ENCODE results near the gene CSPG4.

CSPG4 gene

DNA sequence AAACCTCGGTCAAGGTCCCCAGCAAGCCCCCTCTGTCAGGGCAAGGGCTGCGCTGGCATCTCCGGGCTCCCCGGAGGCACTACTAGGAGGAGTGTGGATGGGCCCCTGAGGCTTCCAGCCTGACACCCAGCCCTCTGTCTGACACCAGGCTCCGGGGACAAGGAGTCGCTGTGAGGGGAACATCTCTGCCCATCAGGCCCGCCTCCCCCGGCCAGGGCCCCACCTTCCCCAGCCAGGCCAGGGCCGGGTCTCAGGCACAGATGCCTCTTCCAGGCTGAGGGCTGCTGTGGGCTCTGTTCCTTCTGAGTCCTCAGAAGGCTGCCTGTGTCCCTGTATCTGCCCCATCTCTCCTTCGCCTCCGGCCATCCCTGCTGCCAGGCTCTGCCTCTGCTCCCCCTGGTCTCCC is 15.8 kb downstream of the CSPG4 start:
- no peak overlapping the region for H3K27ac ChIP-seq (replicated peaks; ENCODE audit: low read length)

DNA sequence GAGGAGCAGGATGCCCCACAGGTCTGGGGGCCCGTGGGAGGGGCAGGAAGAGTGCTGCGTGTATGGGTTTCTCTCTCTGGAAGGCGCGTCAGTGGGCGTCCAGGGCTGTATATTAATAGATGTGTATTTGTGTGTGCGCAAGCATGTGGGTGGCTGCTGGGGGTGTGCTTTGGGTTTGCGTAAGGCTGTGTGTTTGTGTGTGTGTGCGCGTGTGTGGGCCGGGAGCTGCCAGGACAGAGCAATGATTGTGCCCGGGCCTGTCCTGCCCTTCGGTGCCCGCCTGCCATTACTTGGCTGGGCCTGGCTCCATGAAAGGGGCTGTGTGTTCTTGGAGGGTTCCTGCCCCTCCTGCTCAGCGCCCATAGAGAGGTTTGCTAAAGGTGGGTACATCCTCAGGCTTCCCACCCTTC is 16.3 kb downstream of the CSPG4 start:
- Histone ChIP-seq H3K9ac (ENCODE audit: low read depth, low read length, poor library complexity) (no peak overlapping the region), H3K4me2 (ENCODE audit: insufficient read depth, low read length, poor library complexity, severe bottlenecking) (peak overlapping the region; percentile 11), H2AK5ac (ENCODE audit: low read depth, low read length) (peak overlapping the region; percentile 84), H3K9me3 (replicated peaks in 1 of 2; ENCODE audit: control insufficient read depth in 2 of 2, insufficient read depth in 1 of 2, low read depth in 1 of 2, low read length in 2 of 2) (no peaks in the 10 kb centered on the region), H3K79me1 (ENCODE audit: low read depth, low read length) (peaks cover 4% of the 10 kb centered on the region), H3K23ac (ENCODE audit: low read depth, low read length, poor library complexity) (no peak overlapping the region), H3K4ac (ENCODE audit: low read length) (no peak overlapping the region), H4K8ac (ENCODE audit: low read depth, low read length) (no peak overlapping the region), H2AFZ (ENCODE audit: low read length) (peak overlapping the region; percentile 66), H2BK15ac (ENCODE audit: low read length) (peak overlapping the region; percentile 58), H2BK120ac (ENCODE audit: low read depth, low read length) (no peak overlapping the region), H3K4me1 (ENCODE audit: control insufficient read depth in 2 of 2, insufficient read depth in 1 of 2, low read depth in 1 of 2, low read length in 2 of 2) (peaks cover 19 to 26% of the 10 kb centered on the region in 2 donors), H3K27ac (replicated peaks; ENCODE audit: low read length) (no peak overlapping the region), H4K91ac (ENCODE audit: low read depth, low read length, poor library complexity) (no peak overlapping the region), H3K27me3 (ENCODE audit: control insufficient read depth in 3 of 3, insufficient read depth in 3 of 3, low read depth in 1 of 3, low read length in 3 of 3) (peaks cover 0 to 17% (median 0%) of the 10 kb centered on the region in 3 experiments), H3K36me3 (replicated peaks in 1 of 2; ENCODE audit: control insufficient read depth in 2 of 2, insufficient read depth in 2 of 2, low read length in 2 of 2) (no peaks in the 10 kb centered on the region), H3K14ac (ENCODE audit: low read length) (no peak overlapping the region), H3K18ac (ENCODE audit: low read length) (peak overlapping the region; percentile 38), H2BK5ac (ENCODE audit: low read length) (no peak overlapping the region), H2BK12ac (ENCODE audit: low read length) (peak overlapping the region; percentile 73), H3K4me3 (ENCODE audit: low read length in 2 of 2) (no peak overlapping the region)
- no CpG with 5 or more reads among the region's 14 CpGs for WGBS, 2 donors (ENCODE audit: extremely low coverage in 2 of 2, insufficient read length in 2 of 2, insufficient replicate concordance in 1 of 2)
- DNase-seq (ENCODE audit: low spot score): no peak

More for the DNA sequence above, 15.8 kb downstream of the CSPG4 start:
- Histone ChIP-seq H4K91ac (ENCODE audit: low read depth, low read length, poor library complexity) (no peak overlapping the region), H3K4me1 (ENCODE audit: control insufficient read depth in 2 of 2, insufficient read depth in 1 of 2, low read depth in 1 of 2, low read length in 2 of 2) (peaks cover 19 to 26% of the 10 kb centered on the region in 2 donors), H3K14ac (ENCODE audit: low read length) (no peak overlapping the region), H4K8ac (ENCODE audit: low read depth, low read length) (no peak overlapping the region), H2BK120ac (ENCODE audit: low read depth, low read length) (no peak overlapping the region), H3K9me3 (replicated peaks in 1 of 2; ENCODE audit: control insufficient read depth in 2 of 2, insufficient read depth in 1 of 2, low read depth in 1 of 2, low read length in 2 of 2) (no peaks in the 10 kb centered on the region), H2BK12ac (ENCODE audit: low read length) (peak overlapping the region; percentile 73), H3K4me3 (ENCODE audit: low read length in 2 of 2) (no peak overlapping the region), H3K4me2 (ENCODE audit: insufficient read depth, low read length, poor library complexity, severe bottlenecking) (no peak overlapping the region), H3K23ac (ENCODE audit: low read depth, low read length, poor library complexity) (no peak overlapping the region), H3K27me3 (ENCODE audit: control insufficient read depth in 3 of 3, insufficient read depth in 3 of 3, low read depth in 1 of 3, low read length in 3 of 3) (peaks cover 0 to 18% (median 0%) of the 10 kb centered on the region in 3 experiments), H3K79me1 (ENCODE audit: low read depth, low read length) (peaks cover 4% of the 10 kb centered on the region), H3K9ac (ENCODE audit: low read depth, low read length, poor library complexity) (peak overlapping the region; percentile 30), H2BK5ac (ENCODE audit: low read length) (no peak overlapping the region), H3K36me3 (replicated peaks in 1 of 2; ENCODE audit: control insufficient read depth in 2 of 2, insufficient read depth in 2 of 2, low read length in 2 of 2) (no peaks in the 10 kb centered on the region), H2BK15ac (ENCODE audit: low read length) (peak overlapping the region; percentile 58), H2AK5ac (ENCODE audit: low read depth, low read length) (peak overlapping the region; percentile 84), H2AFZ (ENCODE audit: low read length) (peak overlapping the region; percentile 66), H3K4ac (ENCODE audit: low read length) (no peak overlapping the region), H3K18ac (ENCODE audit: low read length) (no peak overlapping the region)
- no peak for DNase-seq (ENCODE audit: low spot score)
- no CpG with 5 or more reads among the region's 11 CpGs for WGBS, 2 donors (ENCODE audit: extremely low coverage in 2 of 2, insufficient read length in 2 of 2, insufficient replicate concordance in 1 of 2)

DNA sequence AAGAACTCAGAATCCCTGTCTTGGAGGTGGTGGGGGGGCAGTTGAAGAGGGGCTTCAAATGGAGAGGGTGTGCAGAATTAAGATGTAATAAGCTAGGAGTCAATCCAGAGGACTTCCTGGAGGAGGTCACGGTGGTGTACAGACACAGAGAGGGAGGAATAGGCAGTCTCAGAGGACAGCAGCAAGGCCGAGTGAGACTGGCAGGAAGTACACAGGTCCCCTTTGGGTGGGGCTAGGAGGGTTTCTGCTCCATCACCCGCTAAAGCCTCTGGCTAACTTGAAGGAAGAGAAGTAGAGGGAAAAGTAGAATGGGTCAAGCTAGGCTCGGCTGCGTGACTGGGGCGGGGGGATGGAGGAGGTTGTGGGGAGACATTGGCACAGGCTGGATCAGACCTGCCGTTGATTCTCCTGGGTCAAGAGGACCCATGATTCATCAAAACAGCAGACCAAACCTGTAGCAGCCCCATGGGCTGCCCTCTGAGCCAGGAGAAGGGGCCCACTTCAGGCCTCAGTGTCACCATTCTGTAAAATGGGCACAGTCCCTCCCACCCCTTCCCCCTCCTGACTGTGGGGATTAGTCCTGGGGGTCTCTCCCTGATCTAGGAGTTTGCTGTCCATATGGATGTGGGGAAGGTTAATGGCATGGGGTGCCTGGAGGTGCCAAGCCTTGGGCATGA is 16.9 kb downstream of the CSPG4 start:
- Histone ChIP-seq H3K18ac (ENCODE audit: low read length) (no peak overlapping the region), H2BK15ac (ENCODE audit: low read length) (peak overlapping the region; percentile 30), H2AFZ (ENCODE audit: low read length) (no peak overlapping the region), H3K27ac (replicated peaks; ENCODE audit: low read length) (no peak overlapping the region), H2BK120ac (ENCODE audit: low read depth, low read length) (peak overlapping the region; percentile 61), H3K79me1 (ENCODE audit: low read depth, low read length) (peaks cover 4% of the 10 kb centered on the region), H2AK5ac (ENCODE audit: low read depth, low read length) (peak overlapping the region; percentile 75), H3K14ac (ENCODE audit: low read length) (no peak overlapping the region), H3K4me2 (ENCODE audit: insufficient read depth, low read length, poor library complexity, severe bottlenecking) (peak overlapping the region; percentile 23), H3K9ac (ENCODE audit: low read depth, low read length, poor library complexity) (no peak overlapping the region), H4K8ac (ENCODE audit: low read depth, low read length) (no peak overlapping the region), H3K36me3 (replicated peaks in 1 of 2; ENCODE audit: control insufficient read depth in 2 of 2, insufficient read depth in 2 of 2, low read length in 2 of 2) (no peaks in the 10 kb centered on the region), H3K4ac (ENCODE audit: low read length) (no peak overlapping the region), H3K9me3 (replicated peaks in 1 of 2; ENCODE audit: control insufficient read depth in 2 of 2, insufficient read depth in 1 of 2, low read depth in 1 of 2, low read length in 2 of 2) (no peaks in the 10 kb centered on the region), H3K23ac (ENCODE audit: low read depth, low read length, poor library complexity) (no peak overlapping the region), H3K4me3 (ENCODE audit: low read length in 2 of 2) (no peak overlapping the region), H3K4me1 (ENCODE audit: control insufficient read depth in 2 of 2, insufficient read depth in 1 of 2, low read depth in 1 of 2, low read length in 2 of 2) (peaks cover 19 to 26% of the 10 kb centered on the region in 2 donors), H2BK5ac (ENCODE audit: low read length) (no peak overlapping the region), H3K27me3 (ENCODE audit: control insufficient read depth in 3 of 3, insufficient read depth in 3 of 3, low read depth in 1 of 3, low read length in 3 of 3) (peaks cover 0 to 12% (median 0%) of the 10 kb centered on the region in 3 experiments), H4K91ac (ENCODE audit: low read depth, low read length, poor library complexity) (no peak overlapping the region), H2BK12ac (ENCODE audit: low read length) (peak overlapping the region; percentile 73)
- no CpG with 5 or more reads among the region's 7 CpGs for WGBS, 2 donors (ENCODE audit: extremely low coverage in 2 of 2, insufficient read length in 2 of 2, insufficient replicate concordance in 1 of 2)
- no peak for DNase-seq (ENCODE audit: low spot score)

DNA sequence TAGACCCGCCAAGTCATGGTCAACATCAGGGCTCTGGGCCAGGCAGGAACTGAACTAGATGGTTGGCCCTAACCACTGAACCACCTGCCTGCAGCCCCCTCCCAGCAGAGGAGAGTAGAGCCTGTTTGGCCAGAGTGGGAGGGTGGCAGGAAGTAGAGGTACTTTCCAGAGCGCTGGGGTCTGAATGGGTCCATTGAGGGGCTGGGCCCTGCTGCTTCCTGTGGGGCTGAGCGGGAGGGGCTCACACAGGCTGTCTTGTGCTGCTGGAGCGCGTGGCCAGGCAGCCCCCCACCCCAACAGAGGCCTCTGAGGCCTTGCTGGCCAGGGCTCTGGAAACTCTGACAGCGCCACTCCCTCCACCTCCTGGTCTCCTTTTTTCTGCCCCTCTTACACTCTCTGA is 17.4 kb downstream of the CSPG4 start:
- Histone ChIP-seq H2AFZ (ENCODE audit: low read length) (no peak overlapping the region), H2BK5ac (ENCODE audit: low read length) (peak overlapping the region; percentile 24), H2BK12ac (ENCODE audit: low read length) (peak overlapping the region; percentile 41), H3K4me2 (ENCODE audit: insufficient read depth, low read length, poor library complexity, severe bottlenecking) (peak overlapping the region; percentile 23), H3K4ac (ENCODE audit: low read length) (no peak overlapping the region), H2BK120ac (ENCODE audit: low read depth, low read length) (peak overlapping the region; percentile 61), H3K14ac (ENCODE audit: low read length) (no peak overlapping the region), H2AK5ac (ENCODE audit: low read depth, low read length) (peak overlapping the region; percentile 75), H3K4me1 (ENCODE audit: control insufficient read depth in 2 of 2, insufficient read depth in 1 of 2, low read depth in 1 of 2, low read length in 2 of 2) (peaks cover 19 to 26% of the 10 kb centered on the region in 2 donors), H3K27me3 (ENCODE audit: control insufficient read depth in 3 of 3, insufficient read depth in 3 of 3, low read depth in 1 of 3, low read length in 3 of 3) (peaks cover 0 to 12% (median 0%) of the 10 kb centered on the region in 3 experiments), H2BK15ac (ENCODE audit: low read length) (peak overlapping the region; percentile 30), H3K9me3 (replicated peaks in 1 of 2; ENCODE audit: control insufficient read depth in 2 of 2, insufficient read depth in 1 of 2, low read depth in 1 of 2, low read length in 2 of 2) (no peaks in the 10 kb centered on the region), H3K18ac (ENCODE audit: low read length) (peak overlapping the region; percentile 64), H3K27ac (replicated peaks; ENCODE audit: low read length) (no peak overlapping the region), H4K8ac (ENCODE audit: low read depth, low read length) (no peak overlapping the region), H3K9ac (ENCODE audit: low read depth, low read length, poor library complexity) (no peak overlapping the region), H3K23ac (ENCODE audit: low read depth, low read length, poor library complexity) (no peak overlapping the region), H3K4me3 (ENCODE audit: low read length in 2 of 2) (no peak overlapping the region), H3K36me3 (replicated peaks in 1 of 2; ENCODE audit: control insufficient read depth in 2 of 2, insufficient read depth in 2 of 2, low read length in 2 of 2) (no peaks in the 10 kb centered on the region), H3K79me1 (ENCODE audit: low read depth, low read length) (peaks cover 4% of the 10 kb centered on the region), H4K91ac (ENCODE audit: low read depth, low read length, poor library complexity) (no peak overlapping the region)
- no CpG with 5 or more reads among the region's 6 CpGs for WGBS, 2 donors (ENCODE audit: extremely low coverage in 2 of 2, insufficient read length in 2 of 2, insufficient replicate concordance in 1 of 2)
- DNase-seq (ENCODE audit: low spot score): no peak

All from neuronal stem cell (in vitro differentiated cells).